ENCODE measurements around the gene UNKL.

The UNKL gene

DNA sequence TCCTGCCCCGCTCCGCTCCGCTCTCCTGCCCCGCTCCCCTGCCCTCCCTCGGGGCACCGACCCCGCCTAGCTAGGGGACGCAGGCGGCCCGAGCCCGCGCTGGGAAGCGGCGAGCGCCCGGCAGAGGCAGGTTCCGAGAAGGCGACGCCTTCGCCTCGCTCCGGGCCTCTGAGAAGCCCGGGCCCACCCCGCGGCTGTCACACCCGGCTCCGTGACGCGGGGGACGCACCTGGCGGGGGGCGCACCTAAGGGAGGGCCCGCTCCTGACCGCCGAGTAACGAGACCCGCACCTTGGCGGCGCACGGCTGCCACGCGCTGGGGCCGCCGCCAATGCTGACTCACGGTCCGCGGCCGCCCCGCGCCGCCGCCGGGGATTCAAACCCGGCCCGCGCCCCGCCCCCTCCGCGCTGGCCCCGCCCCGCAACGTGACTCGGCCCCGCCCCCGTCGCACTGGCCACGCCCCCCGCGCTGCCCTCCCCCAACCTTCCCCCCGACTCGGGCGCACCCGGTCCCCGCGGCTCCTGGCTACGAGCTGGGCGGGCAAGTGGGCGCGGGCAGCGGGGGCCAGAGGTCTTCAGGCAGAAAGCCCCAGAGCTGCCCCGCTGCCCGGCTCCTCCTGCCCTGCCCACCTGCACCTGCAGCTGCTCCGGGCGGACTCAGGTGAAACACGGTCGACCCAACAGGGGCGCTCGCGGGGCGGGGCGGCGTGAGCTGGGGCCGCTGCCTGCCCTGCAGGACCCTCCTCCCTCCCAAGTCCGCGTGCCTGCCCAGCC is 35.0 kb downstream of the UNKL start:
- Histone ChIP-seq H3K4me2 (ENCODE audit: low read length) (peak overlapping the region; percentile 82), H3K4me3 (ENCODE audit: low read depth, low read length) (peak overlapping the region; percentile 49), H3K79me2 (peaks cover 10% of the 10 kb centered on the region), H3K27ac (no peak overlapping the region), H3K36me3 (ENCODE audit: control insufficient read depth, insufficient read depth, low read length) (no peaks in the 10 kb centered on the region), H3K9me3 (ENCODE audit: control insufficient read depth, low read length) (no peaks in the 10 kb centered on the region), H2AFZ (no peak overlapping the region), H3K9ac (no peak overlapping the region), H3K27me3 (ENCODE audit: control insufficient read depth, insufficient read depth, low read length) (no peaks in the 10 kb centered on the region), H3K4me1 (no peaks in the 10 kb centered on the region)
- TF ChIP-seq, protein P1, sequence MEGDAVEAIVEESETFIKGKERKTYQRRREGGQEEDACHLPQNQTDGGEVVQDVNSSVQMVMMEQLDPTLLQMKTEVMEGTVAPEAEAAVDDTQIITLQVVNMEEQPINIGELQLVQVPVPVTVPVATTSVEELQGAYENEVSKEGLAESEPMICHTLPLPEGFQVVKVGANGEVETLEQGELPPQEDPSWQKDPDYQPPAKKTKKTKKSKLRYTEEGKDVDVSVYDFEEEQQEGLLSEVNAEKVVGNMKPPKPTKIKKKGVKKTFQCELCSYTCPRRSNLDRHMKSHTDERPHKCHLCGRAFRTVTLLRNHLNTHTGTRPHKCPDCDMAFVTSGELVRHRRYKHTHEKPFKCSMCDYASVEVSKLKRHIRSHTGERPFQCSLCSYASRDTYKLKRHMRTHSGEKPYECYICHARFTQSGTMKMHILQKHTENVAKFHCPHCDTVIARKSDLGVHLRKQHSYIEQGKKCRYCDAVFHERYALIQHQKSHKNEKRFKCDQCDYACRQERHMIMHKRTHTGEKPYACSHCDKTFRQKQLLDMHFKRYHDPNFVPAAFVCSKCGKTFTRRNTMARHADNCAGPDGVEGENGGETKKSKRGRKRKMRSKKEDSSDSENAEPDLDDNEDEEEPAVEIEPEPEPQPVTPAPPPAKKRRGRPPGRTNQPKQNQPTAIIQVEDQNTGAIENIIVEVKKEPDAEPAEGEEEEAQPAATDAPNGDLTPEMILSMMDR (IDR thresholded peaks at IDR 0.05) = no peak

- Histone ChIP-seq H3K9ac (no peak overlapping the region), H3K27me3 (ENCODE audit: control insufficient read depth, insufficient read depth, low read length) (no peaks in the 10 kb centered on the region)
Measured at GRCh38 chr16:1378804-1379303, 35.6 kb downstream of the UNKL start.

GRCh38 chr16:1378087-1378803 is 36.3 kb downstream of the UNKL start:
- Histone ChIP-seq H3K4me2 (ENCODE audit: low read length) (no peak overlapping the region), H3K4me3 (ENCODE audit: low read depth, low read length) (no peak overlapping the region), H2AFZ (no peak overlapping the region), H3K4me1 (no peaks in the 10 kb centered on the region), H3K27ac (no peak overlapping the region), H3K9ac (no peak overlapping the region), H3K79me2 (peaks cover 10% of the 10 kb centered on the region), H3K9me3 (ENCODE audit: control insufficient read depth, low read length) (no peaks in the 10 kb centered on the region), H3K27me3 (ENCODE audit: control insufficient read depth, insufficient read depth, low read length) (no peaks in the 10 kb centered on the region), H3K36me3 (ENCODE audit: control insufficient read depth, insufficient read depth, low read length) (no peaks in the 10 kb centered on the region)
- TF ChIP-seq, protein P1 (IDR thresholded peaks at IDR 0.05) = no peak

More at GRCh38 chr16:1378804-1379303, 35.6 kb downstream of the UNKL start:
- peak overlapping the region; percentile 82 for H3K4me2 ChIP-seq (ENCODE audit: low read length)
- no peak overlapping the region for H2AFZ ChIP-seq
- H3K4me1 ChIP-seq = no peaks in the 10 kb centered on the region
- H3K36me3 ChIP-seq (ENCODE audit: control insufficient read depth, insufficient read depth, low read length) = no peaks in the 10 kb centered on the region
- no peaks in the 10 kb centered on the region for H3K9me3 ChIP-seq (ENCODE audit: control insufficient read depth, low read length)
- no peak overlapping the region for H3K27ac ChIP-seq
- TF ChIP-seq, protein P1 (IDR thresholded peaks at IDR 0.05) = no peak
- no peak overlapping the region for H3K4me3 ChIP-seq (ENCODE audit: low read depth, low read length)
- peaks cover 10% of the 10 kb centered on the region for H3K79me2 ChIP-seq

- TF ChIP-seq, protein P1 (IDR thresholded peaks at IDR 0.05) = no peak
- no peaks in the 10 kb centered on the region for H3K27me3 ChIP-seq (ENCODE audit: control insufficient read depth, insufficient read depth, low read length)
- H3K4me3 ChIP-seq (ENCODE audit: low read depth, low read length) = no peak overlapping the region
- peaks cover 10% of the 10 kb centered on the region for H3K79me2 ChIP-seq
- H2AFZ ChIP-seq = no peak overlapping the region
- no peaks in the 10 kb centered on the region for H3K9me3 ChIP-seq (ENCODE audit: control insufficient read depth, low read length)
- H3K9ac ChIP-seq = no peak overlapping the region
- H3K4me2 ChIP-seq (ENCODE audit: low read length) = no peak overlapping the region
- H3K27ac ChIP-seq = no peak overlapping the region
- no peaks in the 10 kb centered on the region for H3K4me1 ChIP-seq
- no peaks in the 10 kb centered on the region for H3K36me3 ChIP-seq (ENCODE audit: control insufficient read depth, insufficient read depth, low read length)
Measured at GRCh38 chr16:1377406-1378010, 37.0 kb downstream of the UNKL start.

Measured in parathyroid adenoma (tissue), 2 donors.